ENCODE measurements around the gene DIPK2B. TPM values are rescaled to one million over a fixed set of nuclear protein-coding genes. Genes with fewer than 3 reads are reported as not detected.

Gene DIPK2B
- total and polyA plus RNA-seq, 4 donors, result 0.61 to 24.8 (median 0.89) TPM

GRCh38 chrX:45191383-45191782 lies 9.3 kb downstream of the DIPK2B start:
- Histone ChIP-seq H3K27ac (ENCODE audit: low read depth in 1 of 2, low read length in 2 of 2) (no peak overlapping the region), H3K4me3 (ENCODE audit: low read depth in 1 of 3, low read length in 3 of 3) (no peak overlapping the region), H3K36me3 (ENCODE audit: control insufficient read depth in 4 of 4, insufficient read depth in 3 of 4, low read depth in 1 of 4, low read length in 3 of 4) (no peaks in the 10 kb centered on the region), H3K27me3 (ENCODE audit: control insufficient read depth in 4 of 4, insufficient read depth in 4 of 4, low read length in 3 of 4) (peaks cover 0 to 3% (median 0%) of the 10 kb centered on the region in 4 donors), H3K9me3 (ENCODE audit: control insufficient read depth in 4 of 4, low read length in 3 of 4) (no peaks in the 10 kb centered on the region), H3K4me1 (ENCODE audit: control insufficient read depth in 4 of 4, insufficient read depth in 4 of 4, low read length in 3 of 4) (peaks cover 0 to 7% (median 4%) of the 10 kb centered on the region in 4 donors), H3K9ac (ENCODE audit: low read depth in 1 of 2, low read length in 2 of 2) (no peak overlapping the region)
- 79% methylated on average over 8 of the region's 8 CpGs for WGBS
- DNase-seq (ENCODE audit: low spot score), result no peak
- TF ChIP-seq TAF1 (conservative IDR thresholded peaks at IDR 0.05) (no peak), RAD21 (IDR thresholded peaks at IDR 0.05) (no peak), SP1 (IDR thresholded peaks at IDR 0.05) (no peak), RXRA (IDR thresholded peaks at IDR 0.05) (no peak), MAX (IDR thresholded peaks at IDR 0.05) (no peak), YY1 (IDR thresholded peaks at IDR 0.05) (no peak), GABPA (IDR thresholded peaks at IDR 0.05 in 1 of 2, conservative IDR thresholded peaks at IDR 0.05 in 1 of 2) (no peak), NR2F2 (IDR thresholded peaks at IDR 0.05) (no peak), HNF4G (IDR thresholded peaks at IDR 0.05) (no peak), EGR1 (IDR thresholded peaks at IDR 0.05; ENCODE audit: low read depth in 2 of 2) (no peak), ZBTB33 (IDR thresholded peaks at IDR 0.05) (no peak)
- TF ChIP-seq, protein P1, sequence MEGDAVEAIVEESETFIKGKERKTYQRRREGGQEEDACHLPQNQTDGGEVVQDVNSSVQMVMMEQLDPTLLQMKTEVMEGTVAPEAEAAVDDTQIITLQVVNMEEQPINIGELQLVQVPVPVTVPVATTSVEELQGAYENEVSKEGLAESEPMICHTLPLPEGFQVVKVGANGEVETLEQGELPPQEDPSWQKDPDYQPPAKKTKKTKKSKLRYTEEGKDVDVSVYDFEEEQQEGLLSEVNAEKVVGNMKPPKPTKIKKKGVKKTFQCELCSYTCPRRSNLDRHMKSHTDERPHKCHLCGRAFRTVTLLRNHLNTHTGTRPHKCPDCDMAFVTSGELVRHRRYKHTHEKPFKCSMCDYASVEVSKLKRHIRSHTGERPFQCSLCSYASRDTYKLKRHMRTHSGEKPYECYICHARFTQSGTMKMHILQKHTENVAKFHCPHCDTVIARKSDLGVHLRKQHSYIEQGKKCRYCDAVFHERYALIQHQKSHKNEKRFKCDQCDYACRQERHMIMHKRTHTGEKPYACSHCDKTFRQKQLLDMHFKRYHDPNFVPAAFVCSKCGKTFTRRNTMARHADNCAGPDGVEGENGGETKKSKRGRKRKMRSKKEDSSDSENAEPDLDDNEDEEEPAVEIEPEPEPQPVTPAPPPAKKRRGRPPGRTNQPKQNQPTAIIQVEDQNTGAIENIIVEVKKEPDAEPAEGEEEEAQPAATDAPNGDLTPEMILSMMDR (IDR thresholded peaks at IDR 0.05; ENCODE audit: low read depth, low read length, missing input control), result no peak

GRCh38 chrX:45187731-45188130 lies 12.9 kb downstream of the DIPK2B start:
- no peak overlapping the region for H3K9ac ChIP-seq (ENCODE audit: low read depth in 1 of 2, low read length in 2 of 2)
- TF ChIP-seq, protein P2, sequence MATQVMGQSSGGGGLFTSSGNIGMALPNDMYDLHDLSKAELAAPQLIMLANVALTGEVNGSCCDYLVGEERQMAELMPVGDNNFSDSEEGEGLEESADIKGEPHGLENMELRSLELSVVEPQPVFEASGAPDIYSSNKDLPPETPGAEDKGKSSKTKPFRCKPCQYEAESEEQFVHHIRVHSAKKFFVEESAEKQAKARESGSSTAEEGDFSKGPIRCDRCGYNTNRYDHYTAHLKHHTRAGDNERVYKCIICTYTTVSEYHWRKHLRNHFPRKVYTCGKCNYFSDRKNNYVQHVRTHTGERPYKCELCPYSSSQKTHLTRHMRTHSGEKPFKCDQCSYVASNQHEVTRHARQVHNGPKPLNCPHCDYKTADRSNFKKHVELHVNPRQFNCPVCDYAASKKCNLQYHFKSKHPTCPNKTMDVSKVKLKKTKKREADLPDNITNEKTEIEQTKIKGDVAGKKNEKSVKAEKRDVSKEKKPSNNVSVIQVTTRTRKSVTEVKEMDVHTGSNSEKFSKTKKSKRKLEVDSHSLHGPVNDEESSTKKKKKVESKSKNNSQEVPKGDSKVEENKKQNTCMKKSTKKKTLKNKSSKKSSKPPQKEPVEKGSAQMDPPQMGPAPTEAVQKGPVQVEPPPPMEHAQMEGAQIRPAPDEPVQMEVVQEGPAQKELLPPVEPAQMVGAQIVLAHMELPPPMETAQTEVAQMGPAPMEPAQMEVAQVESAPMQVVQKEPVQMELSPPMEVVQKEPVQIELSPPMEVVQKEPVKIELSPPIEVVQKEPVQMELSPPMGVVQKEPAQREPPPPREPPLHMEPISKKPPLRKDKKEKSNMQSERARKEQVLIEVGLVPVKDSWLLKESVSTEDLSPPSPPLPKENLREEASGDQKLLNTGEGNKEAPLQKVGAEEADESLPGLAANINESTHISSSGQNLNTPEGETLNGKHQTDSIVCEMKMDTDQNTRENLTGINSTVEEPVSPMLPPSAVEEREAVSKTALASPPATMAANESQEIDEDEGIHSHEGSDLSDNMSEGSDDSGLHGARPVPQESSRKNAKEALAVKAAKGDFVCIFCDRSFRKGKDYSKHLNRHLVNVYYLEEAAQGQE (IDR thresholded peaks at IDR 0.05), result no peak
- no peak for TF ChIP-seq SP1 (IDR thresholded peaks at IDR 0.05)
- TF ChIP-seq NR2F2 (IDR thresholded peaks at IDR 0.05), result no peak
- TF ChIP-seq, protein P1 (IDR thresholded peaks at IDR 0.05; ENCODE audit: low read depth, low read length, missing input control), result no peak
- no peak for TF ChIP-seq HNF4A (conservative IDR thresholded peaks at IDR 0.05)
- no peak overlapping the region for H3K4me3 ChIP-seq (ENCODE audit: low read depth in 1 of 3, low read length in 3 of 3)
- DNase-seq (ENCODE audit: low spot score), result no peak
- H3K27ac ChIP-seq (ENCODE audit: low read depth in 1 of 2, low read length in 2 of 2), result no peak overlapping the region
- no peaks in the 10 kb centered on the region for H3K36me3 ChIP-seq (ENCODE audit: control insufficient read depth in 4 of 4, insufficient read depth in 3 of 4, low read depth in 1 of 4, low read length in 3 of 4)
- WGBS, result 44% methylated on average over 6 of the region's 6 CpGs
- peaks cover 0 to 7% (median 4%) of the 10 kb centered on the region in 4 donors for H3K4me1 ChIP-seq (ENCODE audit: control insufficient read depth in 4 of 4, insufficient read depth in 4 of 4, low read length in 3 of 4)
- H3K27me3 ChIP-seq (ENCODE audit: control insufficient read depth in 4 of 4, insufficient read depth in 4 of 4, low read length in 3 of 4), result peaks cover 0 to 3% (median 0%) of the 10 kb centered on the region in 4 donors
- no peaks in the 10 kb centered on the region for H3K9me3 ChIP-seq (ENCODE audit: control insufficient read depth in 4 of 4, low read length in 3 of 4)
